Nephron (organoid): ENCODE results near the gene PRKAR1B.

Experiments
- H3K27ac Mint-ChIP-seq, 3 experiments: 2 replicates each; pipeline ENCODE4 v1.8.0; 2020; ENCODE audit warnings: mixed read lengths in 3 of 3, mild to moderate bottlenecking in 2 of 3, moderate library complexity in 1 of 3
- H3K27me3 Mint-ChIP-seq: 2 replicates; pipeline ENCODE4 v1.8.0; 2021; ENCODE audit warnings: low read depth, mild to moderate bottlenecking, moderate library complexity, mixed read lengths
- H3K36me3 Mint-ChIP-seq: 2 replicates; pipeline ENCODE4 v1.8.0; 2020; ENCODE audit warnings: low read depth, mixed read lengths
- H3K4me1 Mint-ChIP-seq: 2 replicates; pipeline ENCODE4 v1.8.0; 2020; ENCODE audit warnings: mixed read lengths
- H3K4me3 Mint-ChIP-seq, 3 experiments: 2 replicates each; pipeline ENCODE4 v1.8.0; 2020; ENCODE audit warnings: mild to moderate bottlenecking in 3 of 3, mixed read lengths in 3 of 3, moderate library complexity in 2 of 3
- H3K9me3 Mint-ChIP-seq: 2 replicates; pipeline ENCODE4 v1.8.0; 2020; ENCODE audit warnings: mixed read lengths
- CTCF ChIP-seq, 3 experiments: fragments of 200-600 bp; sonication (generic); IDR thresholded peaks; one replicate each; pipeline ENCODE4 v1.5.0; 2021; ENCODE audit warnings: antibody characterized with exemption in 3 of 3; ENCODE audit not compliant: unreplicated experiment in 3 of 3

The PRKAR1B gene

GRCh38 chr7:730501-731439, 3.7 kb upstream of the PRKAR1B start:
- peak overlapping the region; percentile 43 to 88 (median 64) for H3K4me3 Mint-ChIP-seq
- H3K27me3 Mint-ChIP-seq, result no peaks in the 10 kb centered on the region
- H3K9me3 Mint-ChIP-seq, result peaks cover 3% of the 10 kb centered on the region
- H3K4me1 Mint-ChIP-seq, result peaks cover 40% of the 10 kb centered on the region
- no peak for TF ChIP-seq CTCF (IDR thresholded peaks at IDR 0.05; ENCODE audit: unreplicated experiment in 3 of 3)
- peak overlapping the region in 1 of 3 experiments; percentile 54 for H3K27ac Mint-ChIP-seq
- peaks cover 23% of the 10 kb centered on the region for H3K36me3 Mint-ChIP-seq

GRCh38 chr7:729140-730000, 2.3 kb upstream of the PRKAR1B start:
- no peak for TF ChIP-seq CTCF (IDR thresholded peaks at IDR 0.05; ENCODE audit: unreplicated experiment in 3 of 3)
- Mint-ChIP-seq H3K4me3 (peak overlapping the region; percentile 88 to 92 (median 90)), H3K36me3 (peaks cover 36% of the 10 kb centered on the region), H3K9me3 (peaks cover 14% of the 10 kb centered on the region), H3K4me1 (peaks cover 40% of the 10 kb centered on the region), H3K27me3 (no peaks in the 10 kb centered on the region), H3K27ac (peak overlapping the region in 1 of 3 experiments; percentile 31)

DNA sequence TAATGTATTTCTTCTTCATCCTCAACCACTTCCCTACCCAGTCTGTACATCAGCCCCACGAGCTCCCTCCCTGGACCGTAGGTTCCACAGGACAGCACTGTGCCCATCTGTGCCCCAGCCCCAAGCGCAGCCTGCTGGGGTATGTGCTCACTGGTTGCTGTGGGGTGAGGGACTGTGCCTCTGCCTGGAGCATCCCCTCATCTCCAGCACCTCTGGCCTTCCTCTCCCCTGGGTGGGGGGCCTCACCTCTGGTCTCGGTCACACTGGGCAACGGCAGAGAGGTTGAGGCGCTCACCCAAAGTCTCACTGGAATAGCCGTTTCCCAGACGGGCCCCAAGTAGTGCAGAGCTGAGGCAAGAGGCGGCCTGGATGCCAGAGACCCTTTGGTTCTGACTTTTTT, 1.5 kb upstream of the PRKAR1B start:
- Mint-ChIP-seq H3K27ac (peak overlapping the region in 2 of 3 experiments; percentile 39 to 63), H3K9me3 (peaks cover 22% of the 10 kb centered on the region), H3K36me3 (peaks cover 43% of the 10 kb centered on the region), H3K4me3 (peak overlapping the region; percentile 90 to 93 (median 92)), H3K4me1 (peaks cover 40% of the 10 kb centered on the region), H3K27me3 (no peaks in the 10 kb centered on the region)
- TF ChIP-seq CTCF (IDR thresholded peaks at IDR 0.05; ENCODE audit: unreplicated experiment in 3 of 3), result no peak

DNA sequence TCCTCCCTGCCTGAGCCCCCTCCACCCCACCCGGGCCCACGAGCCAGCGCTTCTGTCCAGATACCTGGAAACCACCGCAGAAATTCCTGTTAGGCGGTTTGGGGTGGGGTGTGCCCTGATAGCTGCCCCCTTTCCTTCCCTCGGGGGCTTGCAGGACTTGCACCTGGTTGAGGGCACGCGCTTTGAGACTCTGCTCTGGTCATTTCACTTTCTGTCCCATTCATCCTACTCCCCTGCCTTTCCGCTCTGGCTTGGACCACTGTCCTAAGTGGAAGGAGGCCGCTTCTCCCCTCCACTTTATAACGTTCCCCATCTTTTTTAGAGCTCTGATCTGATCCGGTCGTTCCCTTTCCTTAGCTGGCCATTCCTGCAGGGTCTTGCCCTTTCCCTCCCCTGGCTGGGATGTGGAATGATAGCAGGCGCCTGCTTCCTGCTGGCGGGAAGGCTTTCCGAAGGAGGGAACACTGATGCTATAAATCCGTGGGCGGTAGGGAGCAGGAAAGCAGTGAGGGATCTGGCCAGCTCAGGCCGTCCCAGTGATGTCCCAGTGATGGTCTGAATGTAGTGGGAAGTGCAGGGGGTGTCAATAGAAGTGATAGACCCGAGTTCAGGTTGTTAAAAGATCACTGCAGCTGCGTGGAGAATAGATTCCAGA, 852 bp upstream of the PRKAR1B start:
- no peak for TF ChIP-seq CTCF (IDR thresholded peaks at IDR 0.05; ENCODE audit: unreplicated experiment in 3 of 3)
- H3K27ac Mint-ChIP-seq, result peak overlapping the region; percentile 34 to 63 (median 39)
- peaks cover 37% of the 10 kb centered on the region for H3K4me1 Mint-ChIP-seq
- H3K9me3 Mint-ChIP-seq, result peaks cover 26% of the 10 kb centered on the region
- H3K27me3 Mint-ChIP-seq, result no peaks in the 10 kb centered on the region
- peaks cover 50% of the 10 kb centered on the region for H3K36me3 Mint-ChIP-seq
- peak overlapping the region; percentile 90 to 93 (median 92) for H3K4me3 Mint-ChIP-seq

- no peak for TF ChIP-seq CTCF (IDR thresholded peaks at IDR 0.05; ENCODE audit: unreplicated experiment in 3 of 3)
- Mint-ChIP-seq H3K27me3 (no peaks in the 10 kb centered on the region), H3K9me3 (peaks cover 33% of the 10 kb centered on the region), H3K4me3 (no peak overlapping the region), H3K36me3 (peaks cover 58% of the 10 kb centered on the region), H3K4me1 (peaks cover 28% of the 10 kb centered on the region), H3K27ac (no peak overlapping the region)
Measured at GRCh38 chr7:726854-727103, 302 bp downstream of the PRKAR1B start.
